Esophagus mucosa (tissue), 1 donor: ENCODE measurements around the gene RAD51B. TPM values are rescaled to one million over a fixed set of nuclear protein-coding genes. Genes with fewer than 3 reads are reported as not detected.

Experiments used
- ATAC-seq: fragments of 200-7000 bp; cut with Tn5 transposase; one replicate; pipeline ENCODE4 v1.9.1; 2020
- total RNA-seq: library from RNA; stranded (reverse); gene quantifications from one replicate; pipeline ENCODE4 v1.2.4, GENCODE V29; 2023
- donor health status: DM: yes; HTN: yes; CAD: no.

Gene RAD51B
- total RNA-seq, 1 donor from 2014 or later, result 12.2 TPM

- peak; percentile 91 for ATAC-seq
These were observed 656.9 kb downstream of the RAD51B start for GRCh38 chr14:68476212-68477109.

- ATAC-seq, result peak; percentile 3
These were observed 657.5 kb downstream of the RAD51B start for GRCh38 chr14:68477110-68477455.

- ATAC-seq, result no peak
These were observed 658.0 kb downstream of the RAD51B start for GRCh38 chr14:68477461-68478085.

GRCh38 chr14:68479247-68479646 lies 659.7 kb downstream of the RAD51B start:
- no peak for ATAC-seq

GRCh38 chr14:68482018-68482417 lies 662.4 kb downstream of the RAD51B start:
- no peak for ATAC-seq

- no peak for ATAC-seq
These were observed 663.3 kb downstream of the RAD51B start for GRCh38 chr14:68482772-68483395.

- ATAC-seq, result no peak
These were observed 666.6 kb downstream of the RAD51B start for GRCh38 chr14:68486033-68486732.

- no peak for ATAC-seq
These were observed 667.2 kb downstream of the RAD51B start for GRCh38 chr14:68486809-68487208.

GRCh38 chr14:68487805-68488590 lies 668.4 kb downstream of the RAD51B start:
- ATAC-seq, result no peak

GRCh38 chr14:68491793-68492192 lies 672.2 kb downstream of the RAD51B start:
- ATAC-seq, result no peak

GRCh38 chr14:68492381-68493151 lies 673.0 kb downstream of the RAD51B start:
- ATAC-seq, result no peak

- ATAC-seq, result no peak
These were observed 673.8 kb downstream of the RAD51B start for GRCh38 chr14:68493152-68493911.

- ATAC-seq, result peak; percentile 96
These were observed 675.8 kb downstream of the RAD51B start for GRCh38 chr14:68495101-68496039.

- ATAC-seq, result no peak
These were observed 677.4 kb downstream of the RAD51B start for GRCh38 chr14:68497011-68497410.

- no peak for ATAC-seq
These were observed 679.9 kb downstream of the RAD51B start for GRCh38 chr14:68499451-68499850.

GRCh38 chr14:68501171-68501570 lies 681.6 kb downstream of the RAD51B start:
- ATAC-seq, result peak; percentile 7

GRCh38 chr14:68501614-68502052 lies 682.1 kb downstream of the RAD51B start:
- ATAC-seq, result peak; percentile 90

- no peak for ATAC-seq
These were observed 682.7 kb downstream of the RAD51B start for GRCh38 chr14:68502230-68502629.

- no peak for ATAC-seq
These were observed 683.7 kb downstream of the RAD51B start for GRCh38 chr14:68503186-68503825.
